Forelimb muscle (tissue), 1 donor: ENCODE data around the gene SLC9A9. TPM values are rescaled to one million over a fixed set of nuclear protein-coding genes. Genes with fewer than 3 reads are reported as not detected.
A peak's percentile ranks its signal among the peaks of the same experiment; 100 is the strongest.

Source experiments
- DNase-seq: peaks from one replicate; pipeline ENCODE4 v3.0.0-alpha.2; 2013; ENCODE audit warnings: low read depth
- polyA plus RNA-seq: library from polyadenylated mRNA; unstranded; fragments of 120-200 nt; gene quantifications from one replicate; pipeline ENCODE4 v1.2.1, GENCODE V29; 2013; ENCODE audit not compliant: insufficient read length

The SLC9A9 gene
- polyA plus RNA-seq, 1 donor = 10.0 TPM

GRCh38 chr3:143757691-143758090, 90.6 kb downstream of the SLC9A9 start:
- no peak for DNase-seq

GRCh38 chr3:143755978-143756377, 92.3 kb downstream of the SLC9A9 start:
- no peak for DNase-seq

- DNase-seq = no peak
These were observed 94.2 kb downstream of the SLC9A9 start for GRCh38 chr3:143754090-143754489.

GRCh38 chr3:143753456-143753855, 94.8 kb downstream of the SLC9A9 start:
- no peak for DNase-seq

- DNase-seq = peak; percentile 36
These were observed 95.3 kb downstream of the SLC9A9 start for GRCh38 chr3:143753006-143753405.

- no peak for DNase-seq
These were observed 96.6 kb downstream of the SLC9A9 start for GRCh38 chr3:143751643-143752178.

- DNase-seq = no peak
These were observed 97.4 kb downstream of the SLC9A9 start for GRCh38 chr3:143750841-143751240.

GRCh38 chr3:143749926-143750325, 98.3 kb downstream of the SLC9A9 start:
- DNase-seq = no peak

- no peak for DNase-seq
These were observed 111.2 kb downstream of the SLC9A9 start for GRCh38 chr3:143737065-143737464.

GRCh38 chr3:143736205-143736997, 111.9 kb downstream of the SLC9A9 start:
- no peak for DNase-seq

- no peak for DNase-seq
These were observed 116.5 kb downstream of the SLC9A9 start for GRCh38 chr3:143731776-143732175.

- DNase-seq = no peak
These were observed 116.9 kb downstream of the SLC9A9 start for GRCh38 chr3:143731320-143731719.

- DNase-seq = no peak
These were observed 120.9 kb downstream of the SLC9A9 start for GRCh38 chr3:143727391-143727790.

GRCh38 chr3:143726727-143727126, 121.5 kb downstream of the SLC9A9 start:
- no peak for DNase-seq

GRCh38 chr3:143720381-143720780, 127.9 kb downstream of the SLC9A9 start:
- no peak for DNase-seq

- no peak for DNase-seq
These were observed 129.8 kb downstream of the SLC9A9 start for GRCh38 chr3:143718463-143718862.

GRCh38 chr3:143716731-143717130, 131.5 kb downstream of the SLC9A9 start:
- DNase-seq = no peak

- no peak for DNase-seq
These were observed 135.7 kb downstream of the SLC9A9 start for GRCh38 chr3:143712522-143712921.

- DNase-seq = no peak
These were observed 140.4 kb downstream of the SLC9A9 start for GRCh38 chr3:143707848-143708247.

- DNase-seq = no peak
These were observed 147.8 kb downstream of the SLC9A9 start for GRCh38 chr3:143700431-143700975.

GRCh38 chr3:143699424-143699823, 148.8 kb downstream of the SLC9A9 start:
- no peak for DNase-seq

GRCh38 chr3:143698682-143699303, 149.5 kb downstream of the SLC9A9 start:
- DNase-seq = no peak

- no peak for DNase-seq
These were observed 150.3 kb downstream of the SLC9A9 start for GRCh38 chr3:143697975-143698374.
